H9 (cell line): ENCODE data around the gene FAM3B. TPM values are rescaled to one million over a fixed set of nuclear protein-coding genes. Genes with fewer than 3 reads are reported as not detected.

Experiments used
- DNase-seq: peaks from one replicate; pipeline ENCODE4 v3.0.0-alpha.2; 2017
- H2AFZ ChIP-seq: one replicate; pipeline ENCODE4 v1.6.1; 2013; ENCODE audit warnings: mild to moderate bottlenecking, low read length, control low read depth, moderate library complexity
- H2AK5ac ChIP-seq: 2 replicates; pipeline ENCODE4 v1.6.1; 2013; ENCODE audit warnings: low read length, control low read depth, mixed read lengths; ENCODE audit not compliant: insufficient read length
- H2BK120ac ChIP-seq: one replicate; pipeline ENCODE4 v1.6.1; 2013; ENCODE audit warnings: low read depth, mild to moderate bottlenecking, low read length, control low read depth, inconsistent platforms; ENCODE audit not compliant: poor library complexity, severe bottlenecking
- H2BK12ac ChIP-seq: 2 replicates; pipeline ENCODE4 v1.6.1; 2013; ENCODE audit warnings: low read length, control low read depth, mixed read lengths, low read depth; ENCODE audit not compliant: insufficient read length
- H2BK15ac ChIP-seq: 2 replicates; pipeline ENCODE4 v1.6.1; 2013; ENCODE audit warnings: low read depth, low read length, control low read depth
- H2BK20ac ChIP-seq: one replicate; pipeline ENCODE4 v1.6.1; 2013; ENCODE audit warnings: low read depth, mild to moderate bottlenecking, low read length, control low read depth, inconsistent platforms; ENCODE audit not compliant: poor library complexity, severe bottlenecking
- H2BK5ac ChIP-seq: 2 replicates; pipeline ENCODE4 v1.6.1; 2013; ENCODE audit warnings: low read length, control low read depth, mixed read lengths; ENCODE audit not compliant: insufficient read length
- H3K14ac ChIP-seq: 2 replicates; pipeline ENCODE4 v1.6.1; 2013; ENCODE audit warnings: low read length, control low read depth; ENCODE audit not compliant: insufficient read depth
- H3K18ac ChIP-seq: 2 replicates; pipeline ENCODE4 v1.6.1; 2013; ENCODE audit warnings: low read depth, mild to moderate bottlenecking, mixed read lengths, low read length, control low read depth; ENCODE audit not compliant: insufficient read length
- H3K23ac ChIP-seq: 2 replicates; pipeline ENCODE4 v1.6.1; 2013; ENCODE audit warnings: low read length, control low read depth, mixed read lengths, low read depth; ENCODE audit not compliant: insufficient read length
- H3K23me2 ChIP-seq: 2 replicates; pipeline ENCODE4 v1.6.1; 2013; ENCODE audit warnings: low read depth, mild to moderate bottlenecking, mixed read lengths, low read length, control low read depth; ENCODE audit not compliant: insufficient read length, poor library complexity, severe bottlenecking
- H3K27ac ChIP-seq: 2 replicates; pipeline ENCODE4 v1.5.1; 2013; ENCODE audit warnings: low read length, control low read depth, mixed read lengths, low read depth; ENCODE audit not compliant: insufficient read length
- H3K27me3 ChIP-seq: 2 replicates; pipeline ENCODE4 v1.6.1; 2013; ENCODE audit warnings: low read length, control low read depth, inconsistent platforms; ENCODE audit not compliant: insufficient read depth
- H3K4ac ChIP-seq: 2 replicates; pipeline ENCODE4 v1.6.1; 2013; ENCODE audit warnings: low read depth, mild to moderate bottlenecking, control low read depth, inconsistent platforms, low read length, moderate library complexity
- H3K4me1 ChIP-seq: 2 replicates; pipeline ENCODE4 v1.6.1; 2013; ENCODE audit warnings: low read length, control low read depth, inconsistent platforms; ENCODE audit not compliant: insufficient read depth
- H3K4me2 ChIP-seq: 2 replicates; pipeline ENCODE4 v1.6.1; 2013; ENCODE audit warnings: low read length, control low read depth, mixed read lengths; ENCODE audit not compliant: insufficient read length, insufficient read depth
- H3K56ac ChIP-seq: 2 replicates; pipeline ENCODE4 v1.6.1; 2013; ENCODE audit warnings: low read depth, mild to moderate bottlenecking, mixed read lengths, low read length, control low read depth; ENCODE audit not compliant: insufficient read length
- H3K79me1 ChIP-seq: 2 replicates; pipeline ENCODE4 v1.6.1; 2013; ENCODE audit warnings: low read depth, mild to moderate bottlenecking, moderate library complexity, low read length, control low read depth, inconsistent platforms; ENCODE audit not compliant: insufficient read depth, poor library complexity, severe bottlenecking
- H3K79me2 ChIP-seq: 2 replicates; pipeline ENCODE4 v1.6.1; 2013; ENCODE audit warnings: low read length, control low read depth, inconsistent platforms; ENCODE audit not compliant: insufficient read depth
- H3K9ac ChIP-seq: 2 replicates; pipeline ENCODE4 v1.6.1; 2013; ENCODE audit warnings: low read length, control low read depth, mixed read lengths; ENCODE audit not compliant: insufficient read length; ENCODE audit errors: extremely low read depth
- H3K9me3 ChIP-seq: one replicate; pipeline ENCODE4 v1.6.1; 2013; ENCODE audit warnings: low read depth, low read length, inconsistent platforms; ENCODE audit not compliant: control insufficient read depth
- H3T11ph ChIP-seq: one replicate; pipeline ENCODE4 v1.6.1; 2013; ENCODE audit warnings: mild to moderate bottlenecking, low read length, control low read depth, inconsistent platforms
- H4K20me1 ChIP-seq: one replicate; pipeline ENCODE4 v1.6.1; 2013; ENCODE audit not compliant: control insufficient read depth, insufficient read length, insufficient read depth
- H4K5ac ChIP-seq: 2 replicates; pipeline ENCODE4 v1.6.1; 2013; ENCODE audit warnings: low read depth, mild to moderate bottlenecking, mixed read lengths, low read length, control low read depth; ENCODE audit not compliant: insufficient read length
- H4K8ac ChIP-seq: replicated peaks from 2 replicates; pipeline ENCODE4 v1.6.1; 2013; ENCODE audit warnings: low read length, control low read depth, mixed read lengths, low read depth; ENCODE audit not compliant: insufficient read length
- H4K91ac ChIP-seq: 2 replicates; pipeline ENCODE4 v1.6.1; 2013; ENCODE audit warnings: low read depth, mild to moderate bottlenecking, moderate library complexity, mixed read lengths, low read length, control low read depth; ENCODE audit not compliant: insufficient read length
- H3K27ac Mint-ChIP-seq, 3 experiments: 2 replicates in 2 of 3; 3 replicates in 1 of 3; pipeline ENCODE4 v1.8.0; 2020 to 2021; ENCODE audit warnings: mixed read lengths in 3 of 3, mild to moderate bottlenecking in 1 of 3, moderate library complexity in 1 of 3
- H3K27me3 Mint-ChIP-seq: 2 replicates; pipeline ENCODE4 v1.8.0; 2021; ENCODE audit warnings: low read depth, mild to moderate bottlenecking, moderate library complexity, mixed read lengths
- H3K36me3 Mint-ChIP-seq, 3 experiments: 2 replicates in 2 of 3; 3 replicates in 1 of 3; pipeline ENCODE4 v1.8.0; 2020 to 2021; ENCODE audit warnings: low read depth in 3 of 3, mixed read lengths in 3 of 3; ENCODE audit not compliant: insufficient read depth in 1 of 3
- H3K4me1 Mint-ChIP-seq, 2 experiments: 2 replicates each; pipeline ENCODE4 v1.8.0; 2020; ENCODE audit warnings: mixed read lengths in 2 of 2
- H3K4me3 Mint-ChIP-seq, 2 experiments: 2 replicates in 1 of 2; 3 replicates in 1 of 2; pipeline ENCODE4 v1.8.0; 2020 to 2021; ENCODE audit warnings: mild to moderate bottlenecking in 2 of 2, mixed read lengths in 2 of 2, moderate library complexity in 1 of 2
- H3K9me3 Mint-ChIP-seq, 2 experiments: 2 replicates in 1 of 2; 3 replicates in 1 of 2; pipeline ENCODE4 v1.8.0; 2020; ENCODE audit warnings: mild to moderate bottlenecking in 2 of 2, mixed read lengths in 2 of 2, moderate library complexity in 1 of 2
- CTCF ChIP-seq: fragments of 200-600 bp; sonication (generic); conservative IDR thresholded peaks from 3 replicates; pipeline ENCODE4 v1.8.0; 2021; ENCODE audit warnings: antibody characterized with exemption, mild to moderate bottlenecking
- WGBS: extraction: QIAGEN DNeasy Blood & Tissue Kit; methylation state at CpG from one replicate; pipeline ENCODE4 v1.1.7; 2013; ENCODE audit warnings: missing lambda C conversion rate, low lambda C conversion rate, mixed read lengths; ENCODE audit not compliant: insufficient read length; ENCODE audit errors: extremely low coverage; 5-methylcytosine and 5-hydroxymethylcytosine counted together
- total RNA-seq: library from RNA; stranded (reverse); gene quantifications from 2 replicates; pipeline ENCODE4 v1.2.1, GENCODE V29; 2021

Gene FAM3B
- total RNA-seq, 1 experiment from 2014 or later: 5.0 TPM

GRCh38 chr21:41360072-41360821, 43.6 kb downstream of the FAM3B start:
- H4K91ac ChIP-seq: no peak overlapping the region
- H4K5ac ChIP-seq: no peak overlapping the region
- H2BK15ac ChIP-seq: peak overlapping the region; percentile 43; the same call in 1 of the 2 replicates
- no peaks in the 10 kb centered on the region; the same call in 1 of the 2 replicates for H3K4me1 ChIP-seq
- no peak overlapping the region for H3K23ac ChIP-seq
- no peaks in the 10 kb centered on the region for H3K23me2 ChIP-seq
- no peak overlapping the region for H3K9ac ChIP-seq
- WGBS: no CpG with 5 or more reads among the region's 22 CpGs
- H3T11ph ChIP-seq: no peak overlapping the region
- H3K27me3 ChIP-seq: no peaks in the 10 kb centered on the region
- H3K4me3 Mint-ChIP-seq: no peak overlapping the region
- no peak overlapping the region for H2BK120ac ChIP-seq
- no peak overlapping the region for H2BK20ac ChIP-seq
- H3K14ac ChIP-seq: peak overlapping the region; percentile 68; the same call in 1 of the 2 replicates
- no peak overlapping the region for H4K8ac ChIP-seq
- peak; percentile 64 for DNase-seq
- H2BK12ac ChIP-seq: no peak overlapping the region
- H3K4me2 ChIP-seq: no peak overlapping the region
- TF ChIP-seq CTCF: peak; percentile 47; the same call in 2 of the 3 replicates
- no peaks in the 10 kb centered on the region for H4K20me1 ChIP-seq
- no peak overlapping the region for H3K18ac ChIP-seq
- H3K79me2 ChIP-seq: no peaks in the 10 kb centered on the region
- H3K79me1 ChIP-seq: no peaks in the 10 kb centered on the region
- H3K27me3 Mint-ChIP-seq: peaks cover 2% of the 10 kb centered on the region; the same call in 1 of the 2 replicates
- H2AK5ac ChIP-seq: no peak overlapping the region
- no peak overlapping the region for H2BK5ac ChIP-seq
- no peak overlapping the region for H2AFZ ChIP-seq
- 0 out of 7 replicates have a peak overlapping the region, but pooled peaks of 1 of the 3 experiments have one; percentile 52 for H3K27ac Mint-ChIP-seq
- H3K27ac ChIP-seq: no peak overlapping the region
- no peaks in the 10 kb centered on the region for H3K36me3 Mint-ChIP-seq
- H3K4me1 Mint-ChIP-seq: peaks cover 13 to 19% of the 10 kb centered on the region in 2 experiments
- H3K4ac ChIP-seq: no peak overlapping the region
- no peaks in the 10 kb centered on the region; a peak in 1 of 5 replicates for H3K9me3 Mint-ChIP-seq
- H3K56ac ChIP-seq: no peak overlapping the region
- H3K9me3 ChIP-seq: no peaks in the 10 kb centered on the region
